Mucosa of rectum (tissue), 2 donors: Measurements from ENCODE around the gene TECTB.

Experiments used
- H3K27ac ChIP-seq, 2 donors: one replicate each; pipeline ENCODE4 v1.7.0; 2013; ENCODE audit warnings: inconsistent platforms in 2 of 2, low read depth in 2 of 2, low read length in 2 of 2
- H3K27me3 ChIP-seq, 2 donors: one replicate each; pipeline ENCODE4 v1.7.0; 2013; ENCODE audit warnings: low read length in 2 of 2; ENCODE audit not compliant: control insufficient read depth in 2 of 2, insufficient read depth in 2 of 2
- H3K36me3 ChIP-seq, 2 donors: one replicate each; pipeline ENCODE4 v1.7.0; 2013; ENCODE audit warnings: low read length in 2 of 2; ENCODE audit not compliant: control insufficient read depth in 2 of 2, insufficient read depth in 2 of 2
- H3K4me1 ChIP-seq, 2 donors: one replicate each; pipeline ENCODE4 v1.7.0; 2013; ENCODE audit warnings: low read length in 2 of 2, mild to moderate bottlenecking in 1 of 2; ENCODE audit not compliant: control insufficient read depth in 2 of 2, insufficient read depth in 2 of 2
- H3K4me3 ChIP-seq, 2 donors: one replicate each; pipeline ENCODE4 v1.7.0; 2013; ENCODE audit warnings: low read length in 2 of 2
- H3K9ac ChIP-seq, 2 donors: one replicate each; pipeline ENCODE4 v1.7.0; 2013; ENCODE audit warnings: low read length in 2 of 2, low read depth in 1 of 2, mild to moderate bottlenecking in 1 of 2
- H3K9me3 ChIP-seq, 2 donors: one replicate each; pipeline ENCODE4 v1.7.0; 2013; ENCODE audit warnings: low read length in 2 of 2; ENCODE audit not compliant: control insufficient read depth in 2 of 2
- donor health status: healthy.
- donor health status: Normal muscosa, but diverticular disease.

The TECTB gene

DNA sequence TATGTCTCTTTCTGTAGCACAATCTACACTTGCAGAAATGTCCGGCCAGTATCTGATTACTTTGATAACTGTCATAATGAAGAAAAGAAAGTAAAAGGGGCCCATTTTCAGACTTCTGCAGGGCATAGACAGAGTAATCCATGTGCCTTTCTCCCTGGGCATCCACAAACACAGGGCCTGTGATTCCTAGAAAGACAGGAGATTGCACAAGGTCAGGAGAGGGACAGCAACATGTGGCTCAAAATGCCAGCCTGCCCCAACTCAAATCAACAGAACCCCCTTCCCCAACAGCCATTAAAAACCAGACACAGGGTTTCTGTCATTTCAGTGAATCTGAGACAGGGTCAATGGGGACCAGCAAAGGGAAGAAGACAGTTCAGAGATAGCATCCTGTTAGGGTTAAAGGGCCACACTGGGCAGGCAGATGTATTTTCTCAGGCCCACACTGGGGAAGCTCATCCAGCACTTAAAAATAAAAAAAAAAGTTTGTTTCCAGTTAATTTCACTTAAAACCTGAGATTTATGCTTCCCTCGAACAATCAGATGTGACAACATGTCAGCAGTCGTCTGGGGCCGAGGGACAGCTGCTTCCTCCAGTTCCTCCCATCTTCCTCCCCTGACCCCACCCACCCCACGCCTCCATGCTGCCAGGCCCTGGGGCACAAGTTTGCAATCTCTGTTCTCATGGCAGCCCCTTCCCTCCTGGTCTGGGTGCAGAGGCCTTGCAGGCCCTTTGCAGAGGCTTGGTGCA is 60.0 kb downstream of the TECTB start:
- H3K9me3 ChIP-seq, result no peaks in the 10 kb centered on the region
- H3K9ac ChIP-seq, result no peak overlapping the region
- H3K4me3 ChIP-seq, result no peak overlapping the region
- H3K27ac ChIP-seq, result no peak overlapping the region
- no peaks in the 10 kb centered on the region for H3K27me3 ChIP-seq
- H3K4me1 ChIP-seq, result peaks cover 17 to 20% of the 10 kb centered on the region in 2 donors
- no peaks in the 10 kb centered on the region for H3K36me3 ChIP-seq

DNA sequence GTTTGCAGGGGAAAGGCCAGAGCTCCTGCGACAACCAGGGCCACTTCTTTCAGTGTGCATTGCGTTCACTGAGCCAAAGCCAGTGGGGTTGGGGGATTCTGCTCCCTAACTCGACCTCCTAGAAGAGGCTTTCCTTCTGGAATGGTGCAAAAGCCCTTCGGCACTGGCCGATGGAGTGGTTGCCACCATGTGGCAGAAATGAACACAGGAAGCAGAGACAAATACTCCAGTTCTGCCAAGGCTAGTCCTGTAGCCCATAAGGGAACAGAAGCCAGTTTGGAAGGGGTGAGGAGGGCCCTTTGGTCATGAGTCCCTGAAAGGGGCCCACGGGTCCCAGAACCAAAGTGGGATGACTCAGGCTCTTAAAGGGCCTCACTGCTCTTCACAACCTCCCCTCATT is 61.1 kb downstream of the TECTB start:
- Histone ChIP-seq H3K36me3 (no peaks in the 10 kb centered on the region), H3K9ac (no peak overlapping the region), H3K27me3 (no peaks in the 10 kb centered on the region), H3K27ac (no peak overlapping the region), H3K4me3 (no peak overlapping the region), H3K9me3 (no peaks in the 10 kb centered on the region), H3K4me1 (peaks cover 10 to 13% of the 10 kb centered on the region in 2 donors)

DNA sequence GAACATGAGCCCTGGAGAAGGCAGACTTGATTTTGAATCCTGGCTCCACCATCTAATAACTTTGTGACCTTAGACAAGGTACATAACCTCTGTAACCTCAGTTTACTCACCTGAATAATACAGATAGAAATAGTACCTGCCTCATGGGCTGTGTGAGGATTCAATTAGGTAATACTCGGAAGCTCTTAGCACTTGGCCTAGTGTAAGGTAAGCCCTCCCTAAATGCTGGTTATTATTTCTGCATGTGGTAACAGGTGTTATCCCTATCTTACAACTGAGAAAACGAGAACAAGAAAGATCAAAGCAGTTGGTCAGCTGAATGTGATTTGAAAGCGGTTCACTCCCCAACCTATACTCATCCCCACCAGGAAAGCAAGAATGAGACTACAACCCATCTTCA is 62.0 kb downstream of the TECTB start:
- Histone ChIP-seq H3K4me1 (peaks cover 7 to 11% of the 10 kb centered on the region in 2 donors), H3K9ac (no peak overlapping the region), H3K36me3 (no peaks in the 10 kb centered on the region)

DNA sequence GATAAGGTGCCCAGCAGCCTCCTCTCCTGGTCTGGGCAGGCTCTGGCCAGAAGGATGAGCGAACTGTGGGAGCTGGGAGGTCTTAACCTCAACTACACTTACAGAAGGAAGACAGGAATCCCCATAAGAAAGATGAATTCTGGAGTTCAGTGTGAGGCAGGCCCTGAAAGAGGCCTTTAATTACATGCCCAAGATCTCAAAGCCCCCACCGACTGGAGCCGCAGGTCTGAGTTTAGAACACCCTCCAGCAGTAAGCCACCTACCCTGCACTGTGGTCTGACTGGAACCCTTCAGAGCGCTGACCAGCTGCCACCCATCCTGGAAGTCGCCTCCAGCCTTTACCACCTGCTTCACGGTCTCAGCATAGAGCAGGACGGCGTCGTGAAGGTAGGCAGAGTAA is 62.5 kb downstream of the TECTB start:
- Histone ChIP-seq H3K4me1 (peaks cover 7 to 11% of the 10 kb centered on the region in 2 donors), H3K27me3 (no peaks in the 10 kb centered on the region), H3K36me3 (no peaks in the 10 kb centered on the region), H3K9me3 (no peaks in the 10 kb centered on the region), H3K27ac (no peak overlapping the region), H3K9ac (no peak overlapping the region), H3K4me3 (no peak overlapping the region)

More for the DNA sequence above, 62.0 kb downstream of the TECTB start:
- Histone ChIP-seq H3K27me3 (no peaks in the 10 kb centered on the region), H3K4me3 (no peak overlapping the region), H3K9me3 (no peaks in the 10 kb centered on the region), H3K27ac (no peak overlapping the region)

DNA sequence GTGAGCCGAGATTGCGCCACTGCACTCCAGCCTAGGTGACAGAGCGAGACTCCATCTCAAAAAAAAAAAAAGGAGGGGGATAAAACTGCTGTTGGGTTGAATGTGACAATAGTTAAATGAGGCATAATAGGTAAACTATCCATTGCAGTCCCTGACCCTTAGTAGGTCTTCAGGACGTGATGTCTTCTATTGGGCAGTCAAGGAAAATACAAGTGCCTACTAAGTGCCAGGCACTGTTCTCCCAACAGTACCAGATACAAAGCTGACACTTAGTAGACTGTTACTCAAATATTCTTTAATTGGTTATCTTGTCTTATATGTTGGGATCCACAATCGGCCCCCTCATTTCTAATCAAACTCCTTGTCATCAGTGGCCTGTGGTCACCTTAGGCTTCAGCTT is 63.6 kb downstream of the TECTB start:
- Histone ChIP-seq H3K36me3 (no peaks in the 10 kb centered on the region), H3K27ac (no peak overlapping the region), H3K4me3 (no peak overlapping the region), H3K27me3 (no peaks in the 10 kb centered on the region), H3K4me1 (peaks cover 7 to 11% of the 10 kb centered on the region in 2 donors), H3K9ac (no peak overlapping the region), H3K9me3 (no peaks in the 10 kb centered on the region)

DNA sequence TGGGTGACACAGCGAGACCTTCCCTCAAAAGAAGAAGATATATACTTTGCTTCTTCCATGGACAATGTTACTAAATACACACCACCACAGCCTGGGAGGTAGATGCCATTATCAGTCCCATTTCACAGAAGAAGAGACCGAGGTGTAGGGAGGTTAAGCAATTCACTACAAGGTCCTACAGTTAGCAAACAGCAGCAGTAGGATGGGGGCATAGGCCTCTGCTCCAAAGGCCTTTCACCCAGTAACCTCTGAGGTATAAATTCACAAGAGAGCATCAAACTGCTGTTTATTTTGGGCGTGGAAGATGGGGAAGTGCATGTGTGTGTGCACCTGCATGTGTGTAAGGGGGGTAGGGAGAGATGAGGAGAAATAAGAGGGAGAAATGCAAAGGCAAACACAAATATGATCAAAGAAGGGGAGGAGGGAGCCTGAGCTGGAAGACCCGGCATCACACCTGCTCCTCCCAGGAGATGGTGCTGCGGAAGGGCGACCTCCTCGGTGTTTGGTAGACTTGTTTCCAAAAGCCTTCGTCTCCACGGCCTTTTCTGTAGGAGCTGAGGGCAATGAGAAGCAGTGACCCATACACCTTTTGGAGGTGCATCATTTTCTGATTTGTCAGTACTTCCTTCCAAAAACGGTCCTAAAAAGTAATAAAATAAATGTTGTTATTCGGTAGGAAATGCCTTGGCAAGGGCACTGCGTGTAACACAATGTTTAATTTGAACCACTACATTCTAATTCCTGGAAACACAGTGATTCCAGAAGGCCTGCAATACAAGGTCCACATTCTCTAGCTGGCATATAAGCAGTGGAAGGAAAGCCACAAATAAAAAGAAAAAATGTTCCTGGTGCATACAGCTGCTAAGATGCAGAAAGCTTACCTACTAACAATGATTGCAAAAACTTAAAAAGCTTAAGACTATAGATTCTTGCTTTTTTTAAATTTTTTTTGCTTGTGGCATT is 64.8 kb downstream of the TECTB start:
- peak overlapping the region in 1 of 2 donors; percentile 5 for H3K27ac ChIP-seq

DNA sequence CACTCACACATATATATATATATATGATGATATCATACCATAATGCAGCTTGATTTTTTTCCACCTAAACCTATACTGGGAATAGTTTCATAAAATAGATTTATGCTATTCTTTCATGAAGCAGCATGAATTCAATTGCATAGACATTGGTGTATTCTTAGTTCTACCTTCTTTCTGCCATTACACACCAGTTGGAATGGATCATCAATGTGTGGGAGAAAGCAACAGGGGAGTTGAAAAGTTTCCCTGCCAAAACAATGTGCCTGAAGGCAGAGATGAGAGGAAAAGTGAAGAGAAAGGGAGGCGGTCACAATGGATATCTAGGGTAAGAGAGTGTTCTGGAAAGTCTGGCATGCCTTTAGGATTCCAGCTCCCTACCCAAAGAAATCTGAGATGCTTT is 65.6 kb downstream of the TECTB start:
- Histone ChIP-seq H3K9ac (no peak overlapping the region), H3K9me3 (no peaks in the 10 kb centered on the region), H3K27me3 (no peaks in the 10 kb centered on the region), H3K4me3 (no peak overlapping the region), H3K27ac (no peak overlapping the region), H3K36me3 (no peaks in the 10 kb centered on the region), H3K4me1 (peaks cover 7 to 11% of the 10 kb centered on the region in 2 donors)

More for the DNA sequence above, 64.8 kb downstream of the TECTB start:
- Histone ChIP-seq H3K4me1 (peaks cover 7 to 11% of the 10 kb centered on the region in 2 donors), H3K27me3 (no peaks in the 10 kb centered on the region), H3K36me3 (no peaks in the 10 kb centered on the region), H3K9me3 (no peaks in the 10 kb centered on the region), H3K9ac (no peak overlapping the region), H3K4me3 (no peak overlapping the region)

DNA sequence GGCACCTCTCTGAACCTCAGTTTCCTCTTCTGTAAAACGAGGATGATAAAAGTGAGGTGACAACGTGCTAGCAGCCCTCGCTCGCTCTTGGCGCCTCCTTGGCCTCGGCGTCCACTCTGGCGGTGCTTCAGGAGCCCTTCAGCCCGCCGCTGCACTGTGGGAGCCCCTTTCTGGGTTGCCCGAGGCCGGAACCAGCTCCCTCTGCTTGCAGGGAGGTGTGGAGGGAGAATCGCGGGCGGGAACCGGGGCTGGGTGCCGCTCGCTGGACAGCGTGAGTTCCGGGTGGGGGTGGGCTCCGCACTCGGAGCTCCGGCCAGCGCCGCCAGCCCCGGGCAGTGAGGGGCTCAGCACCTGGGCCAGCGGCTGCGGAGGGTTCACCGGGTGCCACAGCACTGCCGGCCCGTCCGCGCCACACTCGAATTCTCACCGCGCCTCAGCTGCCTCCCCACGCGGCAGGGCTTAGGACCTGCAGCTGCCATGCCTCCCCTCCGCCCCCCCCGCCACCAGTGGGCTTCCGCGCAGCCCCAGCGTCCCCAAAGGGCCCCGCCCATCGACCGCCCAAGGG is 66.4 kb downstream of the TECTB start:
- Histone ChIP-seq H3K27me3 (no peaks in the 10 kb centered on the region), H3K4me1 (peaks cover 7 to 11% of the 10 kb centered on the region in 2 donors), H3K9me3 (no peaks in the 10 kb centered on the region), H3K36me3 (no peaks in the 10 kb centered on the region), H3K27ac (no peak overlapping the region), H3K4me3 (no peak overlapping the region), H3K9ac (no peak overlapping the region)

DNA sequence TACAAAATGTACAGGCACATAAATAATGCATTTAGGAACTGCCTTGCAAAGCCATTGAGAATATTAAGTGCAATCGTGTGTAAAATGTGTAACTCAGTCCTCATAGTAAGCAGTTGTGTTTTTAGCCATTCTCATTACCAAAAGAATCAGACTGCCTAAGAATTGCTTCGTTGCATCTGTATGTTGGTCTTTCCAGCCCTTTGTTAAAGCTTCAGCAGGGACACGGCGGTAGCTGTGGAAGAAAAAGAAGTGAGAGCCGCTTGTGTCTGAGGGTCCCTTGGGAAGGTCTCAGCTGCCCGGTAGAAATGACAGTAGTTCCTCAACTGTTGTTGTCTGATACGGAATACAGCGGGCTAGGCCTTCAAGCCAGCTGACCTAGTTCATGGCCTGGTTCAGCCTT is 67.9 kb downstream of the TECTB start:
- Histone ChIP-seq H3K4me3 (no peak overlapping the region), H3K9ac (no peak overlapping the region), H3K36me3 (no peaks in the 10 kb centered on the region), H3K4me1 (peaks cover 7 to 11% of the 10 kb centered on the region in 2 donors), H3K9me3 (no peaks in the 10 kb centered on the region), H3K27me3 (no peaks in the 10 kb centered on the region), H3K27ac (no peak overlapping the region)

DNA sequence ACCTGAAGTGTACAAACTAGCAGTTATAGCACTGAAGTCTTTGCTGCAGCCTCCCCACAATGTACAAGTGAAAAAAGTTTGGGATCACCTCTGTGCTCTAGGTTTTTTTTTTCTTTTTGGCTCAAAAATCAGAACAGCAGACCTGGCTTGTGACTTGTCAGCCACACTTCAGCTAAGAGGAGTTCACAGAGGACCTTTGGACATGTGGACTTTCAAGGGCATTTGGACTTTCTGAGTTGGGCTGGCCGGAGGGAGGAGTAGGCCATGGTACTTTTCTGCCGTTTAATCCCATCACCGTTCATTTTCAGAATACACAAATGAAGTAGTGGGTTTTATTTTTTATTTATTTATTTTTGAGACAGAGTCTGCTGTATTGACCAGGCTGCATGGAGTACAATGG is 68.8 kb downstream of the TECTB start:
- peaks cover 7 to 11% of the 10 kb centered on the region in 2 donors for H3K4me1 ChIP-seq
- H3K36me3 ChIP-seq, result no peaks in the 10 kb centered on the region
- H3K9me3 ChIP-seq, result no peaks in the 10 kb centered on the region
- no peak overlapping the region for H3K27ac ChIP-seq
- H3K27me3 ChIP-seq, result no peaks in the 10 kb centered on the region
- H3K9ac ChIP-seq, result no peak overlapping the region
- no peak overlapping the region for H3K4me3 ChIP-seq
